CD14-positive monocyte (primary cell): ENCODE measurements around the gene SAP30. TPM values are rescaled to one million over a fixed set of nuclear protein-coding genes. Genes with fewer than 3 reads are reported as not detected.

ENCODE experiments used
- DNase-seq, 3 donors: peaks; one replicate each; pipeline ENCODE4 v3.0.0-alpha.2; 2011 to 2022
- H2AFZ ChIP-seq: 2 replicates; pipeline ENCODE4 v1.6.0; 2012; ENCODE audit warnings: mild to moderate bottlenecking, low read depth, low read length, inconsistent platforms; ENCODE audit not compliant: insufficient read depth, poor library complexity, severe bottlenecking
- H3K27ac ChIP-seq, 2 donors: 1 replicate in 1 of 2; 2 replicates in 1 of 2; pipeline ENCODE4 v1.5.1; 2012 to 2013; ENCODE audit warnings: low read length in 2 of 2, control low read depth in 1 of 2, inconsistent platforms in 1 of 2, low read depth in 1 of 2, mild to moderate bottlenecking in 1 of 2
- H3K27me3 ChIP-seq, 2 donors: one replicate each; pipeline versions ENCODE4 v1.6.0 to v1.6.1; 2011 to 2013; ENCODE audit warnings: low read length in 2 of 2; ENCODE audit not compliant: control insufficient read depth in 2 of 2, insufficient read depth in 2 of 2
- H3K36me3 ChIP-seq, 2 donors: replicated peaks in 1 of 2; 1 replicate in 1 of 2; 2 replicates in 1 of 2; pipeline versions ENCODE4 v1.5.1 to v1.6.1; 2012 to 2013; ENCODE audit warnings: low read length in 2 of 2, control low read depth in 1 of 2, inconsistent platforms in 1 of 2, mild to moderate bottlenecking in 1 of 2; ENCODE audit not compliant: insufficient read depth in 2 of 2, control insufficient read depth in 1 of 2
- H3K4me1 ChIP-seq, 2 donors: 1 replicate in 1 of 2; 2 replicates in 1 of 2; pipeline versions ENCODE4 v1.5.1 to v1.6.1; 2012 to 2013; ENCODE audit warnings: low read length in 2 of 2, control low read depth in 1 of 2, inconsistent platforms in 1 of 2, mild to moderate bottlenecking in 1 of 2, moderate library complexity in 1 of 2; ENCODE audit not compliant: insufficient read depth in 2 of 2, control insufficient read depth in 1 of 2
- H3K4me2 ChIP-seq: replicated peaks from 2 replicates; pipeline ENCODE3; 2012; ENCODE audit warnings: low read length, moderate library complexity, mild to moderate bottlenecking; ENCODE audit not compliant: poor library complexity, severe bottlenecking; ENCODE audit errors: extremely low read depth
- H3K4me3 ChIP-seq, 3 experiments: fragments of 200-600 bp in 1 of 3; sonication (generic) in 1 of 3; replicated peaks in 1 of 3; 1 replicate in 2 of 3; 2 replicates in 1 of 3; pipeline ENCODE4 v1.5.1; 2011 to 2013; ENCODE audit warnings: low read length in 3 of 3, mild to moderate bottlenecking in 3 of 3, control low read depth in 2 of 3, low read depth in 2 of 3, inconsistent platforms in 1 of 3, moderate library complexity in 1 of 3
- H3K79me2 ChIP-seq: 2 replicates; pipeline ENCODE4 v1.6.0; 2012; ENCODE audit warnings: mild to moderate bottlenecking, control low read depth, inconsistent platforms, low read length, moderate library complexity; ENCODE audit not compliant: insufficient read depth
- H3K9ac ChIP-seq: 2 replicates; pipeline ENCODE4 v1.6.0; 2017; ENCODE audit warnings: low read length, mild to moderate bottlenecking; ENCODE audit not compliant: insufficient read depth, poor library complexity, severe bottlenecking
- H3K9me3 ChIP-seq, 2 donors: replicated peaks in 1 of 2; 1 replicate in 1 of 2; 2 replicates in 1 of 2; pipeline versions ENCODE4 v1.5.1 to v1.6.1; 2012 to 2013; ENCODE audit warnings: low read length in 2 of 2, control low read depth in 1 of 2; ENCODE audit not compliant: control insufficient read depth in 1 of 2, insufficient read depth in 1 of 2
- H4K20me1 ChIP-seq: 2 replicates; pipeline ENCODE4 v1.6.0; 2012; ENCODE audit warnings: mild to moderate bottlenecking, low read length, control low read depth, moderate library complexity; ENCODE audit not compliant: insufficient read depth
- H3K27ac Mint-ChIP-seq, 7 donors: one replicate each; pipeline ENCODE4 v1.8.0; 2020; ENCODE audit warnings: mild to moderate bottlenecking in 7 of 7, mixed read lengths in 7 of 7, moderate library complexity in 6 of 7, inconsistent platforms in 2 of 7
- H3K27me3 Mint-ChIP-seq, 3 donors: one replicate each; pipeline ENCODE4 v1.8.0; 2021 to 2022; ENCODE audit warnings: low read depth in 3 of 3, mild to moderate bottlenecking in 3 of 3, mixed read lengths in 3 of 3, moderate library complexity in 3 of 3, inconsistent platforms in 1 of 3
- H3K36me3 Mint-ChIP-seq, 2 donors: one replicate each; pipeline ENCODE4 v1.8.0; 2020; ENCODE audit warnings: mixed read lengths in 2 of 2, inconsistent platforms in 1 of 2, mild to moderate bottlenecking in 1 of 2
- H3K4me1 Mint-ChIP-seq: one replicate; pipeline ENCODE4 v1.8.0; 2020; ENCODE audit warnings: mild to moderate bottlenecking, mixed read lengths
- H3K4me3 Mint-ChIP-seq, 2 donors: one replicate each; pipeline ENCODE4 v1.8.0; 2020; ENCODE audit warnings: mild to moderate bottlenecking in 2 of 2, mixed read lengths in 2 of 2, moderate library complexity in 1 of 2
- H3K9me3 Mint-ChIP-seq, 7 donors: one replicate each; pipeline ENCODE4 v1.8.0; 2020 to 2022; ENCODE audit warnings: mixed read lengths in 7 of 7, mild to moderate bottlenecking in 6 of 7, moderate library complexity in 6 of 7, inconsistent platforms in 2 of 7
- WGBS: methylation state at CpG from one replicate; pipeline ENCODE4 v1.1.5; 2013; ENCODE audit warnings: missing lambda C conversion rate; ENCODE audit not compliant: insufficient coverage; 5-methylcytosine and 5-hydroxymethylcytosine counted together
- intact Hi-C, 2 donors: fragments of 100-400 bp; cut with micrococcal nuclease; formaldehyde crosslinking; loops; one replicate each; pipeline versions ENCODE4 v1.15.0 to v1.15.1; 2023
- polyA plus RNA-seq, 3 donors: library from polyadenylated mRNA; depleted of rRNA in 1 of 3; unstranded in 2 of 3; stranded (reverse) in 1 of 3; fragments of 300-500 nt in 2 of 3; fragments of >200 nt in 1 of 3; fragmentation: Illumina TruSeq in 2 of 3; gene quantifications; 1 replicate in 2 of 3; 2 replicates in 1 of 3; pipeline ENCODE4 v1.2.3, GENCODE V29; 2012 to 2021
- TF ChIP-seq, protein P1 (sequence below): fragments of 200-600 bp; IDR thresholded peaks from one replicate; pipeline ENCODE4 v1.8.0; 2022; ENCODE audit warnings: antibody characterized with exemption, mild to moderate bottlenecking

SAP30 gene
- polyA plus RNA-seq, 3 donors: 16.5 to 32.2 (median 21.8) TPM

DNA sequence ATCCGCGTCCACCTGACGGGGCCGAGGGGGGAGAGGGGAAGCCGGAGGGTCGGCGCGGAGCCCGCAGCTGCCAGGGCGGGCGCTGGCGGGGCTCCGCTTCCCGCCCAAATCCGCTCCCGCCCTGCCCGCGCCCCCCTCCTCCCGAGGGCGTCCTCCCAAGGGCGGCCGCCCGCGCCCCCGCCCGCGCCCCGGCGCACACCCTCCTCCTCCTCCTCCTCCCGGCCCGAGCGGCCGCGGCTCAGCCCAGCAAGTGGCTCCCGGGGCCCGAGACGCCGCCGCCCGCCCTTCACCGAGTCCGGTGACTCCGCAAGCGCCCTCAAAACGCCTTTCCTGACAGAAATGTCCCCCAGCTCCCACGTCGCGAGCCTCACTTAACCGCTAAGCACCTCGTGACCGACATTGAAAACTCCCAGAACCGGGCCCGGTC, 37.1 kb upstream of the SAP30 start:
- Histone ChIP-seq H4K20me1 (peaks cover 46% of the 10 kb centered on the region), H3K27me3 (no peaks in the 10 kb centered on the region), H3K9ac (peak overlapping the region; percentile 92), H3K4me1 (peaks cover 27 to 46% of the 10 kb centered on the region in 2 donors), H2AFZ (peak overlapping the region; percentile 71), H3K27ac (peak overlapping the region; percentile 94 to 97), H3K4me3 (peak overlapping the region; percentile 52 to 100 (median 98)), H3K36me3 (peaks cover 28% of the 10 kb centered on the region in 2 donors), H3K79me2 (peaks cover 85% of the 10 kb centered on the region), H3K4me2 (peak overlapping the region; percentile 96), H3K9me3 (no peaks in the 10 kb centered on the region)
- intact Hi-C loops: loop anchor here (1.0 to 10.0 kb wide), 4 partner anchors 37 to 161 kb away; partner anchors contain the start of gene SAP30 (in 2 of the 2)
- peaks cover 13 to 32% of the 10 kb centered on the region in 2 donors for H3K36me3 Mint-ChIP-seq
- 0% methylated on average over 45 of the region's 53 CpGs for WGBS
- H3K9me3 Mint-ChIP-seq: no peaks in the 10 kb centered on the region
- H3K27me3 Mint-ChIP-seq: peaks cover 0 to 2% (median 1%) of the 10 kb centered on the region in 3 donors
- H3K4me3 Mint-ChIP-seq: peak overlapping the region; percentile 97 to 98
- H3K27ac Mint-ChIP-seq: peak overlapping the region; percentile 93 to 98 (median 96)
- TF ChIP-seq, protein P1, sequence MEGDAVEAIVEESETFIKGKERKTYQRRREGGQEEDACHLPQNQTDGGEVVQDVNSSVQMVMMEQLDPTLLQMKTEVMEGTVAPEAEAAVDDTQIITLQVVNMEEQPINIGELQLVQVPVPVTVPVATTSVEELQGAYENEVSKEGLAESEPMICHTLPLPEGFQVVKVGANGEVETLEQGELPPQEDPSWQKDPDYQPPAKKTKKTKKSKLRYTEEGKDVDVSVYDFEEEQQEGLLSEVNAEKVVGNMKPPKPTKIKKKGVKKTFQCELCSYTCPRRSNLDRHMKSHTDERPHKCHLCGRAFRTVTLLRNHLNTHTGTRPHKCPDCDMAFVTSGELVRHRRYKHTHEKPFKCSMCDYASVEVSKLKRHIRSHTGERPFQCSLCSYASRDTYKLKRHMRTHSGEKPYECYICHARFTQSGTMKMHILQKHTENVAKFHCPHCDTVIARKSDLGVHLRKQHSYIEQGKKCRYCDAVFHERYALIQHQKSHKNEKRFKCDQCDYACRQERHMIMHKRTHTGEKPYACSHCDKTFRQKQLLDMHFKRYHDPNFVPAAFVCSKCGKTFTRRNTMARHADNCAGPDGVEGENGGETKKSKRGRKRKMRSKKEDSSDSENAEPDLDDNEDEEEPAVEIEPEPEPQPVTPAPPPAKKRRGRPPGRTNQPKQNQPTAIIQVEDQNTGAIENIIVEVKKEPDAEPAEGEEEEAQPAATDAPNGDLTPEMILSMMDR: no peak
- H3K4me1 Mint-ChIP-seq: peaks cover 35% of the 10 kb centered on the region
- peak in 2 of 3 donors; percentile 35 to 63 for DNase-seq

DNA sequence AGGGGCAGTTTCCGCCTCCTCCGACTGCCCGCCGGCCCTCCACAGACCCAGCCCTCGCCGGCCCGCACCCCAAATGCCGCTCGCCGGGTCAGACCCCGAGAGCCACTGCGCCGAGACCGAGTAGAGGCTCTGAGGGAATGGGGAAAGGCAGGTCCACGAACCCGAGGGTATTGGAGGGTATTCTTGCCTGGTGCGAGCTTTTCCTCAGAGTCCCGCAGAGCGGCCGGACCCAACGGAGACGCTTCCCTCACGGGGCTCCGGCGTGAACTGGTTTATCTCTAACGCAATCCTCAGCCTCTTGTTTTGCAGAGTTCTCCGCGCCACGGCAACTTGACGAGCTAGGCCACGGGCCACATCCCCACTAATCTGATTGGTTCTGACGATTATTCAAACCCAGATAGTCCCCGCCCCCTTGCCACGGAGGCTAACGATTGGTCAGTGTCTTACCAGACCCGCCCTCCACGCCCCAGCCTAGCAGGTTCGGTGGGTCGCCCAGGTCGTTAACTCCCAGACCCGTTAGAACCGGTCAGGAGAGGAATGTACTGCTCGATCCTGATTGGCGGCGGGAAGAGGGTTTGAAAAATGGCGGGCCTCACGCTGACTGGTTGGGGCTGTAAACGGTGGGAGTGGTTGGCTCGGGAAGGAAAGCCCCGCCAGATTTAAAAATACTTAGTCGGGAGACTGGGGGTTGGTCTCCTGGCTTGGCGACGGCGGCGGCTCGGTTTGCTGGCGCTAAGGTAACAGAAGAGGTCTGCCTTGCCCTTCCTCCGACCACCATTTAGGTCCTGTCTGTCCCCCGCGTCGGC, 36.5 kb upstream of the SAP30 start, which contains the start of gene HMGB2:
TSS of gene HMGB2 (minus strand) at position 274 of the 806 bp plus-strand sequence. CDS start 709 bp downstream, outside the sequence.
- peak; percentile 100 for DNase-seq
- Histone ChIP-seq H3K9me3 (no peaks in the 10 kb centered on the region), H4K20me1 (peaks cover 40% of the 10 kb centered on the region), H3K27ac (peak within 1 kb of the TSS; percentile 94 to 97), H3K27me3 (no peaks in the 10 kb centered on the region), H3K4me3 (peak within 1 kb of the TSS; percentile 86 to 100 (median 98)), H2AFZ (peak within 1 kb of the TSS; percentile 96), H3K9ac (peak within 1 kb of the TSS; percentile 92), H3K36me3 (peaks cover 22% of the 10 kb centered on the region in 2 donors), H3K4me2 (peak within 1 kb of the TSS; percentile 96), H3K4me1 (peaks cover 27 to 46% of the 10 kb centered on the region in 2 donors), H3K79me2 (peaks cover 79% of the 10 kb centered on the region)
- Mint-ChIP-seq H3K27ac (peak within 1 kb of the TSS; percentile 93 to 98 (median 96)), H3K4me3 (peak within 1 kb of the TSS; percentile 97 to 98), H3K27me3 (peaks cover 0 to 4% (median 1%) of the 10 kb centered on the region in 3 donors), H3K36me3 (peaks cover 10 to 27% of the 10 kb centered on the region in 2 donors), H3K4me1 (peaks cover 35% of the 10 kb centered on the region), H3K9me3 (no peaks in the 10 kb centered on the region)
- intact Hi-C loops: loop anchor here (1.0 to 10.0 kb wide), 4 partner anchors 36 to 161 kb away; partner anchors contain the start of gene SAP30 (in 2 of the 2)
- TF ChIP-seq, protein P1: no peak
- WGBS: under 1% methylated on average over 57 of the region's 61 CpGs
